Measurements from ENCODE around the gene PHACTR1. TPM values are rescaled to one million over a fixed set of nuclear protein-coding genes. Genes with fewer than 3 reads are reported as not detected.

PHACTR1 gene
- total RNA-seq, 1 experiment from 2014 or later, result 0.21 TPM

DNA sequence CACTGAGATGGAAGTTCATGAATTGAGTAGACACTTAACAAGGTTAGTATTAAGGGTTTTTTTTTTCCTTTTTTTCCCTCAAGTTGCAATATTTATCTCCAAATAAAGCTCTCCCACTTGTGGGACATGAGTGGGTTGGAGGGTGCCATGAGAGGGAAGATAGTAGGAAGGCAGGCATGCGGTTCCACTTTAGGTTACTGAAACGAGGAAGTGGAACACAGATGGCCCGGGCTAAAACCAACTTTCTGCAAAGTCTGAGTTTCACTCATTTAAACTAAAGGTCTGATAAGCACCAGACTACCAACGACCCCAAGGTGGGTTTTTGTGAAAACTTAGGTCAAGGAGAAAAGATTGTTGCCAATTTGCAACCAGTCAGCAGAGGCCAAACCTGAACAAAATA, 569.6 kb downstream of the PHACTR1 start:
- H3K4me3 Mint-ChIP-seq (ENCODE audit: low read depth, unreplicated experiment), result no peak overlapping the region
- no peak overlapping the region for H3K27ac Mint-ChIP-seq (ENCODE audit: unreplicated experiment)
- H3K4me1 Mint-ChIP-seq (ENCODE audit: low read depth, unreplicated experiment), result no peaks in the 10 kb centered on the region
- BruUV-seq (replicated peaks), result no TSS peak
- no peak for DNase-seq
- intact Hi-C loops (cut with micrococcal nuclease; ENCODE audit: unreplicated experiment), result no loop called here
- TF ChIP-seq, protein P1, sequence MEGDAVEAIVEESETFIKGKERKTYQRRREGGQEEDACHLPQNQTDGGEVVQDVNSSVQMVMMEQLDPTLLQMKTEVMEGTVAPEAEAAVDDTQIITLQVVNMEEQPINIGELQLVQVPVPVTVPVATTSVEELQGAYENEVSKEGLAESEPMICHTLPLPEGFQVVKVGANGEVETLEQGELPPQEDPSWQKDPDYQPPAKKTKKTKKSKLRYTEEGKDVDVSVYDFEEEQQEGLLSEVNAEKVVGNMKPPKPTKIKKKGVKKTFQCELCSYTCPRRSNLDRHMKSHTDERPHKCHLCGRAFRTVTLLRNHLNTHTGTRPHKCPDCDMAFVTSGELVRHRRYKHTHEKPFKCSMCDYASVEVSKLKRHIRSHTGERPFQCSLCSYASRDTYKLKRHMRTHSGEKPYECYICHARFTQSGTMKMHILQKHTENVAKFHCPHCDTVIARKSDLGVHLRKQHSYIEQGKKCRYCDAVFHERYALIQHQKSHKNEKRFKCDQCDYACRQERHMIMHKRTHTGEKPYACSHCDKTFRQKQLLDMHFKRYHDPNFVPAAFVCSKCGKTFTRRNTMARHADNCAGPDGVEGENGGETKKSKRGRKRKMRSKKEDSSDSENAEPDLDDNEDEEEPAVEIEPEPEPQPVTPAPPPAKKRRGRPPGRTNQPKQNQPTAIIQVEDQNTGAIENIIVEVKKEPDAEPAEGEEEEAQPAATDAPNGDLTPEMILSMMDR (IDR thresholded peaks at IDR 0.05; ENCODE audit: unreplicated experiment), result no peak
- H3K36me3 Mint-ChIP-seq (ENCODE audit: insufficient read depth, unreplicated experiment), result peaks cover 5% of the 10 kb centered on the region
- CTCF ChIA-PET, result no interaction called here
- no peaks in the 10 kb centered on the region for H3K9me3 Mint-ChIP-seq (ENCODE audit: low read depth, unreplicated experiment)
- no peaks in the 10 kb centered on the region for H3K27me3 Mint-ChIP-seq (ENCODE audit: unreplicated experiment)

DNA sequence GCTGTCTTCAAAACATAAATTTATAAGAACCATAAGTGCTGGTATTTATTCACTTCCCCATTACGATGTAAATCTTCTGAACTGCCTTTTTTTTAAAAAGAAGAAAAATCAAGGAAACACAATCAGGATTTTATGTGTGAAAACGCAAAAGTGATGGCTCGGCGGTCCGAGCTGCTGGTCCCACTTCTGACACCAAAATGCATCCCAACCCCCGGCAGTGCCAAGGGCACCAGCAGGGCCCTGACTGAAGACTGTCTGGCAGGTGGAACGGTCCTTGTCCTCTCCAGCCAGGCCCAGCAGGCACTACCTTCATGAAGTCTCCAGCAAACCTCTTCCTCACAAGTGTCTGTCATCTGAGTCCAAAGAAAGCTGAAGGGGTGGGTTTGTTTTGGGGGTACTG, 570.5 kb downstream of the PHACTR1 start:
- TF ChIP-seq, protein P1 (IDR thresholded peaks at IDR 0.05; ENCODE audit: unreplicated experiment), result no peak
- H3K27ac Mint-ChIP-seq (ENCODE audit: unreplicated experiment), result no peak overlapping the region
- BruUV-seq (replicated peaks), result no TSS peak
- H3K9me3 Mint-ChIP-seq (ENCODE audit: low read depth, unreplicated experiment), result no peaks in the 10 kb centered on the region
- intact Hi-C loops (cut with micrococcal nuclease; ENCODE audit: unreplicated experiment), result no loop called here
- H3K4me3 Mint-ChIP-seq (ENCODE audit: low read depth, unreplicated experiment), result no peak overlapping the region
- H3K36me3 Mint-ChIP-seq (ENCODE audit: insufficient read depth, unreplicated experiment), result peaks cover 5% of the 10 kb centered on the region
- no peak for DNase-seq
- no peaks in the 10 kb centered on the region for H3K27me3 Mint-ChIP-seq (ENCODE audit: unreplicated experiment)
- CTCF ChIA-PET, result no interaction called here
- H3K4me1 Mint-ChIP-seq (ENCODE audit: low read depth, unreplicated experiment), result no peaks in the 10 kb centered on the region

DNA sequence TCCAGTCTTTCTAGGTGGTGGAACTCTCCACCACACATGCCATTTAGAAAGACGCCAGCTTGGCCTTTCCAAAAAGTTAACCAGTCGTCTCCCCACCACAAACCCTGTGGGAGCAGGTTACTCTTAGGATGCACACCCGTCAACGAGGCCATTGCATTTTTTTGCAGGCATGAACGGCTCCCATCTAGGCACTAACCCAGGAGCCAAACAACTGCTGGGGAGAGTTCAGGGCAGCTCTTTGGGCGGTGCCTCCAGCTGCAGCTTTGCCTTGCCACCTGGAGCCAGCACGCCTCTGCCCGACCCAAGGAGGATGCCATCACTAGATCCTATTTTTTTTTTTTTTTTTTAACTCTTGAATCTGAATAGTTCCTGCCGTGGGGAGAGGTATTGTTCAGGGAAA, 571.9 kb downstream of the PHACTR1 start:
- Mint-ChIP-seq H3K4me3 (ENCODE audit: low read depth, unreplicated experiment) (no peak overlapping the region), H3K4me1 (ENCODE audit: low read depth, unreplicated experiment) (no peaks in the 10 kb centered on the region), H3K36me3 (ENCODE audit: insufficient read depth, unreplicated experiment) (peaks cover 5% of the 10 kb centered on the region), H3K9me3 (ENCODE audit: low read depth, unreplicated experiment) (no peaks in the 10 kb centered on the region), H3K27ac (ENCODE audit: unreplicated experiment) (no peak overlapping the region), H3K27me3 (ENCODE audit: unreplicated experiment) (no peaks in the 10 kb centered on the region)
- intact Hi-C loops (cut with micrococcal nuclease; ENCODE audit: unreplicated experiment), result no loop called here
- TF ChIP-seq, protein P1 (IDR thresholded peaks at IDR 0.05; ENCODE audit: unreplicated experiment), result no peak
- no peak for DNase-seq
- CTCF ChIA-PET, result no interaction called here
- no TSS peak for BruUV-seq (replicated peaks)

DNA sequence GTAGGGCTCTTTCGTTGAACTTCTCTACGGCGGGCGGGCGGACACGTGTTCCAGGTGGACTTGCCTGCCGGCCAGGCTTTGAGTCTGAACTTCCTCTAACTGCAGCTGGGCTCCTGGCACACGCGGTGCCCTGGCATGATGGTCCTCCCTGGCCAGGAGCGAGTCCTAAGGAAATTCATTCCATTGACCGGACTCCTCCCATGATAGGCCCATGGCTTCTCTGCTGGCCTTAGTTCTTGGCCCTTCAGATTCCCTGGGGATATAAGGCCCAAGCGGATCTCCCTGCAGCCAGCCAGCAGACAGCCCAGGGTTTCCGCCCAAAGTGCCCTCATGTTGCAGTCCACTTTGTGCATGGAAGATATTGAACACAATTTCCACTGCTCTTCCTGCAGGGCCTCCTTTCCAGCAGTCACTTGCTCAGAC, 572.4 kb downstream of the PHACTR1 start:
- Mint-ChIP-seq H3K4me1 (ENCODE audit: low read depth, unreplicated experiment) (no peaks in the 10 kb centered on the region), H3K4me3 (ENCODE audit: low read depth, unreplicated experiment) (no peak overlapping the region), H3K27ac (ENCODE audit: unreplicated experiment) (no peak overlapping the region), H3K36me3 (ENCODE audit: insufficient read depth, unreplicated experiment) (peaks cover 9% of the 10 kb centered on the region), H3K27me3 (ENCODE audit: unreplicated experiment) (no peaks in the 10 kb centered on the region), H3K9me3 (ENCODE audit: low read depth, unreplicated experiment) (no peaks in the 10 kb centered on the region)
- no peak for DNase-seq
- intact Hi-C loops (cut with micrococcal nuclease; ENCODE audit: unreplicated experiment), result no loop called here
- CTCF ChIA-PET, result no interaction called here
- BruUV-seq (replicated peaks), result no TSS peak
- TF ChIP-seq, protein P1 (IDR thresholded peaks at IDR 0.05; ENCODE audit: unreplicated experiment), result no peak

Data from Calu3 (cell line).